Smooth muscle cell (in vitro differentiated cells): ENCODE measurements around the gene PLEKHA8. TPM values are rescaled to one million over a fixed set of nuclear protein-coding genes. Genes with fewer than 3 reads are reported as not detected.

ENCODE experiments used
- DNase-seq: peaks from one replicate; lab custom pipeline; 2025; ENCODE audit not compliant: unreplicated experiment; lab: John Stamatoyannopoulos, UW
- H2AFZ ChIP-seq: fragments of 200-600 bp; sonication (generic); 2 replicates; pipeline ENCODE4 v1.6.0; 2016; ENCODE audit warnings: antibody characterized with exemption, low read depth, mild to moderate bottlenecking
- H3F3A ChIP-seq: fragments of 200-600 bp; sonication (generic); 2 replicates; pipeline ENCODE4 v1.6.0; 2017; ENCODE audit warnings: antibody characterized with exemption, low read depth
- H3K27ac ChIP-seq: fragments of 200-600 bp; sonication (generic); 2 replicates; pipeline ENCODE4 v1.5.1; 2016; ENCODE audit warnings: low read depth, mild to moderate bottlenecking
- H3K27me3 ChIP-seq: fragments of 200-600 bp; sonication (generic); 2 replicates; pipeline ENCODE4 v1.6.1; 2016; ENCODE audit warnings: low read depth, mild to moderate bottlenecking
- H3K36me3 ChIP-seq: fragments of 200-600 bp; sonication (generic); 2 replicates; pipeline ENCODE4 v1.5.1; 2016; ENCODE audit warnings: low read depth
- H3K4me1 ChIP-seq: fragments of 200-600 bp; sonication (generic); 2 replicates; pipeline ENCODE4 v1.5.1; 2016; ENCODE audit warnings: low read depth
- H3K4me2 ChIP-seq: fragments of 200-600 bp; sonication (generic); 2 replicates; pipeline ENCODE4 v1.6.0; 2016; ENCODE audit warnings: mild to moderate bottlenecking
- H3K4me3 ChIP-seq: fragments of 200-600 bp; sonication (generic); 2 replicates; pipeline ENCODE4 v1.5.1; 2016; ENCODE audit warnings: mild to moderate bottlenecking
- H3K79me2 ChIP-seq: fragments of 200-600 bp; sonication (generic); 2 replicates; pipeline ENCODE4 v1.6.0; 2016; ENCODE audit warnings: low read depth, mild to moderate bottlenecking
- H3K9ac ChIP-seq: fragments of 200-600 bp; sonication (generic); 2 replicates; pipeline ENCODE4 v1.6.0; 2016; ENCODE audit warnings: low read depth
- H3K9me3 ChIP-seq: fragments of 200-600 bp; sonication (generic); replicated peaks from 2 replicates; pipeline ENCODE4 v1.5.1; 2016; ENCODE audit warnings: low read depth
- H4K20me1 ChIP-seq: fragments of 200-600 bp; sonication (generic); 2 replicates; pipeline ENCODE4 v1.6.0; 2016; ENCODE audit warnings: low read depth
- WGBS: methylation state at CpG from one replicate; pipeline ENCODE4 v1.1.7; 2016; ENCODE audit warnings: low lambda C conversion rate; 5-methylcytosine and 5-hydroxymethylcytosine counted together
- polyA plus RNA-seq: library from polyadenylated mRNA; unstranded; fragments of >200 nt; fragmentation: Nextera tagmentation; extraction: Ambion mirVana; gene quantifications from 2 replicates; pipeline ENCODE4 v1.2.1, GENCODE V29; 2016
- total RNA-seq: library from RNA; depleted of rRNA; stranded (reverse); fragments of >200 nt; gene quantifications from 2 replicates; pipeline ENCODE4 v1.2.3, GENCODE V29; 2014
- TF ChIP-seq, protein P1 (sequence below): fragments of 200-600 bp; sonication (generic); IDR thresholded peaks from 2 replicates; pipeline ENCODE4 v1.5.1; 2017; ENCODE audit warnings: borderline replicate concordance, mild to moderate bottlenecking, antibody characterized with exemption; ENCODE audit not compliant: insufficient read depth, poor library complexity, severe bottlenecking

Gene PLEKHA8
- total and polyA plus RNA-seq, 2 experiments from 2014 or later: 10.0 to 20.4 TPM

DNA sequence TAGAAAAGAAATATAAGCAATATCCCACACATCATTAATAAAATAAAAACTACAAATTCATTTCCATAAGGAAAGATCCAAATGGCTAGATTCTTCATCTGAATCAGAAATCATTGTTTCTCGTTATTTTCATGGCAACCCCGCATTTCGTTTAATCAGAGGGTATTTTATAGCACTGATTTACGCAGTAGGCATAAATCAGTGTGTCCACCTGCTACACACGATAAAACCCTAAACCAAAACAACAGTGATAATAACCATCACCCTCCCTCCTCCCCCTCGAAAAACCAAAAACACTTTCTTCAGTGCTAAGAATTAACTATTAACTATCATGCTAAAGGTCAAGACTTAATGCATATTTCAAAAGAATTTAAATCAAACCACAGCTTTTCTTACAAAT is 18.2 kb upstream of the PLEKHA8 start:
- Histone ChIP-seq H3K79me2 (no peaks in the 10 kb centered on the region), H3K27ac (no peak overlapping the region), H2AFZ (no peak overlapping the region), H3K9ac (no peak overlapping the region), H3K4me2 (no peak overlapping the region), H3K4me1 (peaks cover 4% of the 10 kb centered on the region), H4K20me1 (no peaks in the 10 kb centered on the region), H3F3A (no peaks in the 10 kb centered on the region), H3K4me3 (no peak overlapping the region), H3K9me3 (no peaks in the 10 kb centered on the region), H3K27me3 (no peaks in the 10 kb centered on the region), H3K36me3 (peaks cover 6% of the 10 kb centered on the region)
- DNase-seq: no peak
- TF ChIP-seq, protein P1, sequence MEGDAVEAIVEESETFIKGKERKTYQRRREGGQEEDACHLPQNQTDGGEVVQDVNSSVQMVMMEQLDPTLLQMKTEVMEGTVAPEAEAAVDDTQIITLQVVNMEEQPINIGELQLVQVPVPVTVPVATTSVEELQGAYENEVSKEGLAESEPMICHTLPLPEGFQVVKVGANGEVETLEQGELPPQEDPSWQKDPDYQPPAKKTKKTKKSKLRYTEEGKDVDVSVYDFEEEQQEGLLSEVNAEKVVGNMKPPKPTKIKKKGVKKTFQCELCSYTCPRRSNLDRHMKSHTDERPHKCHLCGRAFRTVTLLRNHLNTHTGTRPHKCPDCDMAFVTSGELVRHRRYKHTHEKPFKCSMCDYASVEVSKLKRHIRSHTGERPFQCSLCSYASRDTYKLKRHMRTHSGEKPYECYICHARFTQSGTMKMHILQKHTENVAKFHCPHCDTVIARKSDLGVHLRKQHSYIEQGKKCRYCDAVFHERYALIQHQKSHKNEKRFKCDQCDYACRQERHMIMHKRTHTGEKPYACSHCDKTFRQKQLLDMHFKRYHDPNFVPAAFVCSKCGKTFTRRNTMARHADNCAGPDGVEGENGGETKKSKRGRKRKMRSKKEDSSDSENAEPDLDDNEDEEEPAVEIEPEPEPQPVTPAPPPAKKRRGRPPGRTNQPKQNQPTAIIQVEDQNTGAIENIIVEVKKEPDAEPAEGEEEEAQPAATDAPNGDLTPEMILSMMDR: no peak
- WGBS: 93% methylated on average over 6 of the region's 6 CpGs

DNA sequence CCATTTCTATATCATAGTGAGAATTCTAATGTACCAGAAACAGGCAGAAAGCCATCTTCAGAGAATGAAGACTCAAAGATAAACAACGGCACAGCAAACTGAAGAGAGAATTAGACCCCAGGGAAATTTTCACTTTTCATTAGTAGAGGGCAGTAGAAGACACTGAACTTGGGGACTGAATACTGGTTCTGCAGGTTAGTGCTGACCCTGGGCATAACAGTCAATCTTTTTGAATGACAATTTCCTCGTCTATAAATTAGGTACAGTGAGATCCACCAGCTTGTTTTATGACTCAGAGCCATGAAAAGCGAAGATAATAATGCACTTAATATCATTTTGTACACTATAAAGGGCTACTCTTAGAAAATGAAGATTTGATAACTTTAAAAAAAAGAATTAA is 15.5 kb upstream of the PLEKHA8 start:
- H3K9ac ChIP-seq: no peak overlapping the region
- no peak overlapping the region for H2AFZ ChIP-seq
- no peaks in the 10 kb centered on the region for H3K4me1 ChIP-seq
- no peaks in the 10 kb centered on the region for H3K9me3 ChIP-seq
- TF ChIP-seq, protein P1: no peak
- 77% methylated on average over 3 of the region's 3 CpGs for WGBS
- H3K36me3 ChIP-seq: peaks cover 6% of the 10 kb centered on the region
- H3F3A ChIP-seq: no peaks in the 10 kb centered on the region
- no peaks in the 10 kb centered on the region for H4K20me1 ChIP-seq
- no peak overlapping the region for H3K4me3 ChIP-seq
- no peak for DNase-seq
- H3K27me3 ChIP-seq: no peaks in the 10 kb centered on the region
- no peaks in the 10 kb centered on the region for H3K79me2 ChIP-seq
- no peak overlapping the region for H3K27ac ChIP-seq
- no peak overlapping the region for H3K4me2 ChIP-seq

DNA sequence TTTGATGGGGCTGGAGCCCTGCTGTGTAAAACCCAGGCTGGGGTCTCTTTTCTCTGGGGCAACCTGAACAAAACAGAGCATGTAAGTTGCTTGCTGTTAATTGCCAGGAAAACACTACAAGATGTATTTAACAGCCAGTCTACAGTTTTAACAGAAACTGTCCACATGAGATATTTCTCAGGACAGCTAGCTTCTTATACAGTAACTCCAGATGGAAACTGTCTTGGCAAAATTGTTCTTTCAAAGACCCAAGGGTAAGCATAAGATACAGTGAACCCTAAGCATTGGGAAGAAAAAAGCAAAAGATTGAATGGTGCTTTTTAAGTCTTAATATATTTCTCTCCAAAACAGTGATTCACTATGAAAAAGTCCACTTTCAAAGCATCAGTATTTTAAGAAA is 9.8 kb upstream of the PLEKHA8 start:
- H3K79me2 ChIP-seq: peaks cover 32% of the 10 kb centered on the region

DNA sequence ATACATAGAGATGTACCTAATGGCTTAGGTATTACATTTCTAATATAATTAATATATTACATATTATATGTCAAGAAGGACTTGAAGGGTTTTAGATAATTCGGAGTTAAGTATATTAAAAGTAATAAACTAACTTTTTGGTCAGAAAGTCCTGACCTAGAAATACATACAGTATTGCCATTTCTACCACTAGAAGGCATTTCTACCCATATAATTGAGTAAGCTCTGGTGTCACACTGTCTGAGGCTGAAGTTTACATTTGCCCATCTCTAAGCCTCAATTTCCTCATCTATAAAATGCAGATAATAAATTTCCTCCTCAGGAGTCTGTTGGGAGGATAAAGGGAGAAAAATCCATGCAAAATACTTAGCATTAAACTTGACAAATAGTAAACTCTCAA is 8.8 kb upstream of the PLEKHA8 start:
- no peak overlapping the region for H3K4me2 ChIP-seq
- peaks cover 50% of the 10 kb centered on the region for H4K20me1 ChIP-seq
- H3K27ac ChIP-seq: no peak overlapping the region
- no peak for DNase-seq
- no peak overlapping the region for H3K9ac ChIP-seq
- H3K4me1 ChIP-seq: no peaks in the 10 kb centered on the region
- no peaks in the 10 kb centered on the region for H3K9me3 ChIP-seq
- 97% methylated on average over 1 of the region's 1 CpG for WGBS
- H3K27me3 ChIP-seq: no peaks in the 10 kb centered on the region
- TF ChIP-seq, protein P1: no peak
- H3F3A ChIP-seq: peaks cover 3% of the 10 kb centered on the region
- H3K4me3 ChIP-seq: no peak overlapping the region
- no peak overlapping the region for H2AFZ ChIP-seq
- H3K36me3 ChIP-seq: peaks cover 2% of the 10 kb centered on the region
- peaks cover 41% of the 10 kb centered on the region for H3K79me2 ChIP-seq

More for the DNA sequence above, 9.8 kb upstream of the PLEKHA8 start:
- no peak overlapping the region for H3K4me3 ChIP-seq
- no peak overlapping the region for H2AFZ ChIP-seq
- no peaks in the 10 kb centered on the region for H3K27me3 ChIP-seq
- peaks cover 6% of the 10 kb centered on the region for H3K36me3 ChIP-seq
- no peak overlapping the region for H3K27ac ChIP-seq
- H3K4me2 ChIP-seq: no peak overlapping the region
- H4K20me1 ChIP-seq: peaks cover 41% of the 10 kb centered on the region
- H3K9ac ChIP-seq: no peak overlapping the region
- H3K9me3 ChIP-seq: no peaks in the 10 kb centered on the region
- DNase-seq: no peak
- TF ChIP-seq, protein P1: no peak
- H3K4me1 ChIP-seq: no peaks in the 10 kb centered on the region
- H3F3A ChIP-seq: peaks cover 3% of the 10 kb centered on the region
